Measurements from ENCODE around the gene MPPE1.
"Not testable (repeated sequence)": the region's sequence is repeated elsewhere in the genome, so short reads cannot be mapped to it uniquely, and the experiment has no call there.

Gene MPPE1

DNA sequence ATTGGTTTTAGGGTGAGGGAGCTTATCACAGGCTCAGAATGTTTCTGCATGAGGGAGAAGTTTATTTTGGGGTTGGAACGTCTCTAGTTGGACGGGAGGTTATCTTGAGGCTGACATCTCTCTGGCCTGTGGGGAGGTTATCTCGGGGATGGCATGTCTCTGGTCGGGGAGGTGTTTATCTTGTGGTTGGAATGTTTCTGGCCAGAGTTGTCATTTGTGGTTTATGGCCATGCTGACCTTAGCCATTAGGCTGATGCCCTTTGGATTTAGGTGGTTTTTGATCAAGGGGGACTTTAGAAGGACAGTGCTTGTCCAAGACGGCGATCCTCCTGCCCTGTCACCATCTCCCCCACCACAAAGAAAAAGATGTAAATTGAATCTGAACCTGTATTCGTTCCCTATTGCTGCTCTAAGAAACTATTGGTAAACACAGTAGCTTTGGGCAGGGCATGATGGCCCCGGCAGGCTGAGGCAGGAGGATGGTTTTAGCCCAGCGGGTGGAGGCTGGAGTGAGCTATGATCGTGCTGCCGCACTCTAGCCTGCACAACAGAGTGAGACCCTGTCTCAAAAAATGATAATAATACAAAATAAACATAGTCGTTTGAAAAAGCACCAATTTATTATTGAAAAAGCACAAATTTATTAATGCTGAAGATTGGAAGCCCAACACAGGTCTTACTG, 17.8 kb upstream of the MPPE1 start:
- DNase-seq (ENCODE audit: low read depth, low spot score): no peak

DNA sequence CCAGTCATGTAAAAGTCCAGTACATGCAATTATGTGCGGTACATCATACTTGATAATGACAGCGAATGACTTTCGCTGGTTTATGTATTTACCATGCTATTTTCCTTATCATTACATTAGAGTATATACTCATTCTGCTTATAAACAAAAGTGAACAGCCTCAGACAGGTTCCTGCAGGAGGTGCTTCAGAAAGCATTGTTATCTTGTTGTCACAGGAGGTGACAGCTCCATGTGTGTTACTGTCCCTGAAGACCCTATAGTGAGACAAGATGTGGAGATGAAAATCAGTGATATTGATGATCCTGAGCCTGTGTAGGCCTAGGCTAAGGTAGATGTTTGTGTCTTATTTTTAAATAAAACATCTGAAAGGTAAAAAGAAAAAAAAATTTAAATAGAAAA, 15.3 kb upstream of the MPPE1 start:
- no peak for DNase-seq (ENCODE audit: low read depth, low spot score)

DNA sequence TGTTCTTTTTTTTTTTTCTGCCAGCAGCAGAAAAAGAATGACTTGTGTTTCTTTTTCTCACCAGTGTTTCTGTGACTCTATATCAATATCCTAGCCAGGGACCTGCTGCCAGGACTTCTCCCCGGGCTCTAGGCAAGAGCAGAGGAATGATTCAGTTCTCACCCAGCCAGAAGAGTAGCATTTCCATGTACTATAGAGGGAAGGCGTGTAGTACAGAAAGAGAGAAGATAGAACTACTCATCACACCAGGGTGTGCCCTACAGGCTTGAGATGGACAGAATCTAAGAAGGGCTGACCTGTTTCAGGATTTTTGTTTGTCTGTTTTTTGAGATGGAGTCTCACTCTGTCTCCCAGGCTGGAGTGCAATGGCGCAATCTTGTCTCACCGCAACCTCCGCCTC, 11.4 kb upstream of the MPPE1 start:
- not testable (repeated sequence) for DNase-seq (ENCODE audit: low read depth, low spot score)

DNA sequence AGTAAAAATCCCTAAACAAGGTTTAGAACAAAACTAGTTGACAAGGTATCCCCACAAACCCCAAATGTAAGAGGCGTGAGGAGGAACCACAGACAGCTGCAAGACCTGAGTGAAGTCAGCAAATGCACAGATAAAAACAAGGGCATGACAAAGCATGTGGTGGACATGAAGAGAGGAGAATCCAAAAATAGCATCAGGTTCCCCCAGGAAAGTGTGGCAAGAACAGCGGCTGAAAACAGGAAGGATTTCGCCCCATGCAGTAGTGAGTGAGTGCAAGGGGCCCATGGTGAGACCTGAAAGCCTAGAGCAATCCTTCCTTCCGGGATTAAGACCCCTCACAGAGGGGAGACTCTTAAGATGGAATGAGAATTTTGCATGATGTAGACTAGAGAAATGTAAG, 8.8 kb upstream of the MPPE1 start:
- DNase-seq (ENCODE audit: low read depth, low spot score): not testable (repeated sequence)

DNA sequence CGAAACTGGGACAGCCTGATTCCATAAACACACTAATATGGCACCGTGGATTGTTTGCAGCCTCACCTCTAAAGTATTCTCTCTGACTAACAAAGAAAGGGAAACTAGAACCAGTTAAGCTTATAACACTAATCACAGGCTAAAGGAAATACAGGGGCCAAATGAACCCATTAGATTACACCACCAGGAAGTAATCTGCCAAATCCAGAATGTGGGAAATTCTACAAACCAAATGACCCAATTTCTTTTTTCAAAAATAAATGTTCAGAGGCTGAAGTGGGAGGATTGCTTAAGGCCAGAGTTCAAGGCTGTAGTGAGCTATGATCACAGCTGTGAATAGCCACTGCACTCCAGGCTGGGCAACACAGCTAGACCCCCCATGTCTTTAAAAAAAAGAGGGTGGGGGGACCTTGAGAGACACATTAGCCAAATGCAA, 1.5 kb upstream of the MPPE1 start:
- no peak for DNase-seq (ENCODE audit: low read depth, low spot score)

DNA sequence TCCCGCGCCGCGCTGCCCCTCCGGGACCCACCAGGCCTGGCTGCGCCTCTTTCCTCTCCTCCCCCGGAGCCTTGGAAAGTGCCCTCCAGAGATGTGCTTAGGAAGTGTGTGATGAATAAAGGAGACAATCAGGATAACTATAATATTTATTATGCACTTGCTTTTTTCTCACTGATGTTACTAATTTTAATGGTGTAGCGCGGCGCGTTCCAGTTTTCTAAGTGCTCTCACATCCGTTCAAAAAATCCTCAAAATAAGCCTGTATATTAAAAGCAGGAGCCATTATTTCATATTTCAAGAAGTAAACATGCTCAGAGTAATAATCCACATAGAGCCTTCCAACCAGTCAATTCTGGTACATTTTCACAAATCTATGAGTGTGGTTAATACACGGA, 941 bp upstream of the MPPE1 start:
- no peak for DNase-seq (ENCODE audit: low read depth, low spot score)

DNA sequence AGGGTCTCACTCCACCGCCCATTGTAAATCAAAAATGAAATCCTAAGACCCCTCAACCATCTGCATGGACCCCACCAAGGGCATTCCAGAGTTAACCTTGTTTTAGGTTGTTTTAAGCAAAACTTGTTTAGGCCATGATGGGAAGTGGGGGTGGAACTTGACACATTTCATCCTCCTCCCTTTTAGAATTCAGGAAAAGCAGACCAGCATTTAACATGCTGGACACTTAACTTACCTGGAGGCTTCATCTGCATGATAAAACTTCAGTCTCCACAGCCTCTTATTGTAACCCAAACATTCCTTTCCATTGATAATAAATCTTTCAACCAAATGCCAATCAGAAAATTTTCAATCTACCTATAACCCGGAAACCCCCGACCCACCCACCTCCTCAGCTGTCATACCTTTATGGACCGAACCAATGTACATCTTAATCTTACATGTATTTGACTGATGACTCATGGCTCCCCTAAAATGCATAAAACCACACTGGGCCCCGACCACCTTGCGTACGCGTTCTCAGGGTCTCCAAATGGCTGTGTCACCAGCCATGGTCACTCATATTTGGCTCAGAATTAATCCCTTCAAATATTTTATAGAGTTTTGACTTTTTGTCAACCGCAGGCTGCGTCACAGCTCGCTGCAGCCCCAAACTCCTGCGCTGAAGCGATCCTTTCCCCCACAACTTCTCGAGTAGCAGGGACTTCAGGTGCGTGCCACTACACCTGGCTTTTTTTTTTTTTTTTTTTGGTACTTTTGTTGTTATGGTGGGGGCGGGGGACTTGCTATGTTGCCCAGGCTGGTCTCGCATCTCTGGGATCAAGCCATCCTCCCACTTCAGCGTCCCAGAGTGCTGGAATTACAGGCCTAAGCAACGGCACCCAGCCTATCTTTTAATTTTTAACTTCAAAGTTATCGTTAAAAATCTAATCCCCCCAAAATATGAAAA, 917 bp downstream of the MPPE1 start:
- DNase-seq (ENCODE audit: low read depth, low spot score): no peak

DNA sequence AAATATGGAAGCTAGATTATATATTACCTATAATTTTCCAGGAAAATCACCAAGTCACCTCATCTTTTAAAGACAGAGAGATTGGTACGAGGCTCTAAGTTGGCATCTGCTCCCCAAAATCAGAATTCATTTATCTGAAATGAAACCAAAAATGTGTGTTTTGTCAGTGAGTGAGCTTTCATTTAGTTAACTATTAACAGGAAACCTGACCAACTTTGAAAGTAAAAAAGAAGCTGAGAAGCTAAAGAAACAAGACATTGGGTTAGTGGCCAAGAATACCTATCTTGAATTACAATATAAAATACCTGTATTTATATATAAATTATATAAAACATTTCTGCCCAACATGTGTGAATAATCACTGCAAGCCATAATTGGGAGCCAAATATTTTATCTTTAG, 1.9 kb downstream of the MPPE1 start:
- no peak for DNase-seq (ENCODE audit: low read depth, low spot score)

DNA sequence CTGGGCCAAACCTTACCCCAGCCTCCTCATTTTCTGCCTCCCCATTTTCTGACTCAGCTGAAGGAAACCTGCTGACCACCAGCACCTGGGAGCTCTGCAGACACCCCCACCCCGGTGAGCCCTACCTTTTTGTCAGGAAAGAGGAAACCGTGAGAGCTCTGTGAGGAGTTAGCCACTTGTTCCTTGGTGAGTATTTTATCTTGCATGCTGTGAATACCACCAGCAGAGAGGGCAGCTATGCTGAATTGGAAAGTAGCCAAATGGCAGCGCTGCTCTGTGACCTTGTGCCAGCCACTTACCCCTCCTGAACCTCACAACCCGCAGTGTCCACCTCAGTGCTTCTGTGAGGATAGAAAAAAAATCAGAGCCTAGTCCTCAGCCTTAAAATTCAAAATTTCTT, 2.5 kb downstream of the MPPE1 start:
- DNase-seq (ENCODE audit: low read depth, low spot score): no peak

DNA sequence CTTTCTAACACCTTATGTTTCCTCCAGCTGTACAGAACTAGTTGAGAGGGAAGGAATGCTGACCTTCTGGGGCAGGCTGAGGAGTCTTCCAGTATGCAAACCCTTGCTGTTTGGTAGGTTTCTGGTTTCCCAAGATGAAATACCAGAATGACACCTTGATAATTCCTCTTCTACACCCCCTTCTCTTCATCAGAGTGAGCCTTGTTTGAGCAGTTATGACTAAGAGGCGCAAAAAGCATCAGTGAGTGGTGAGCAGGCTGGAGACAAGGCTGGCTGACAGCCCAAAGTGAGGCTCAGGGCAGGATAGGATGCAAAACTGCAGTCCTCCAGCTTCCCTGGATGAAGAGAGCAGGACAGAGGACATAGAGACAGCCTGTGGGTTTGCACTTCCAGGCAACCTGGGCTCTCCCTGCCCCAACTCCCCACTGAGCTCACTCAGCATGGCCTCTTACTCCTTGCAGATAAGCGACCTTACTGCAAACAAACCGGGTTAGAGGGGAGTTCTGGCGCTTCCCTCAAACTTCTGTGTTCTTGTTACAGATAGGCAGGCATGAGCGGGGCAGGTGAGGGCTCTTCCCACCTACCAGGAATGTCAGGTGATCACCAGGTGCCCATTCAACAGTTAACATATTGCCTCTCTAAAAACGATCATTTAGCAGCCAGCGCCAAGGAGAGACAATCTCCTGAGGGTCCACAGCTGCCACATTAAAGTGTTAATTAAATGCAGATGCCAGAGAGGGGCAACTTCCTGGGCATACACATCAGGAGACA, 5.4 kb downstream of the MPPE1 start:
- DNase-seq (ENCODE audit: low read depth, low spot score): no peak

DNA sequence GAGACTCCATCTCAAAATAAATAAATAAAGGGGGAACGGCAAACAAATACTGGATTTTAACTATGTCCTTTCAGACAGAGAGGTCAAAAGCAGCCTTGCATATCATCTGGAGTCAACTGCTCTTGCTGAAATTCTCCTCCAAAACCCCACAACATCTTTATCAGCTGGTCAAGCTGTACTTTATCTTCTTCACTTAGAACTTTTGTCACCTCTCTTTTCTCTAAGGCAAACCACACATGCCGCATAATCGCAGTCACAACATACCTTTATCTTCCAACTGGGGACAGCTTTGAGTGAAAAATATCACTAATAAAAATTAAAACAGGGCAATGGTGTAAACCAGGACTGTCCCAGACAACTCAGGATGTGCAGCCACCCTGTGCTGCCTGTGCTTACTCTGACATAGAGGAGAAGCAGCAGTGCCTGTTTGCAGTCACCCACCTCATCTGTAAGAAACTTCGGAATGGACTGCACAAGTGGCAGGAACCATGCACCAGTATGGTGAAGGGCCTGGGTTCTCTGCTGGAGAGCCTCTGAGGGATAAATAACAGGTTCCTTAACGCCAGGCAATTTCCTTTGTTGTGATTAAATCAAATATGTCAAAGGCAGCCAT, 6.2 kb downstream of the MPPE1 start:
- no peak for DNase-seq (ENCODE audit: low read depth, low spot score)

DNA sequence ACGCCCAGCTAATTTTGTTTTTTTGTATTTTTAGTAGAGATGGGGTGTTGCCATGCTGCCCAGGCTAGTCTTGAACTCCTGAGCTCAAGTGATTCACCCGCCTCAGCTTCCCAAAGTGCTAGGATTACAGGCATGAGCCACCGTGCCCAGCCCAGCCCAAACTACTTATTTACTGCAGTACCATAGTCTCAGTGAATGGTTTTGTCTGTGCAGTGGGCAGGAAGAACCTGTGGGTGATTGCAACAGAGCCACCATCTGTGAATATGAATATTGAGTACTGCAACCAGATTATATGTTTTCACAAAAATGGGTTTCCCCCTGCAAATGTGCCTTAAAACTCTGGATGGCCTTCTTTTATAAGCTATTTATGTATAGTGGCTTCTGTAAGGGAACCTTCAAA, 9.1 kb downstream of the MPPE1 start:
- no peak for DNase-seq (ENCODE audit: low read depth, low spot score)

DNA sequence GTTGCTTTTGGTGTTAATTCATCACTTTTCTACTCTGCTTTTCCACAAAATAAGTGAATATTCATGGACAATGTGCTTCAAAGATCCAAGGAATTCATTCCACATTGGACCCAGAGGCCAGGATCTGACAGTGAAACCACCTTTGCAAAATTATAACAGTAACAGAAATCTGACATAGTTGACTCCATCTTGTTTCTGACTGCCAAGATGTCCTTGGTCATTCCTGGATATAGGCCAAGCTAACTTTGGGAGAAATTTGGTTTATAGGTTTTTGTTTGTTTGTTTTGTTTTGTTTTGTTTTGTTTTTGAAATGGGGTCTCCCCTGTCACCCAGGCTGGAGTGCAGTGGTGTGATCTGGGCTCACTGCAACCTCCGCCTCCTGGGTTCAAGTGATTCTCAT, 10.3 kb downstream of the MPPE1 start:
- no peak for DNase-seq (ENCODE audit: low read depth, low spot score)

DNA sequence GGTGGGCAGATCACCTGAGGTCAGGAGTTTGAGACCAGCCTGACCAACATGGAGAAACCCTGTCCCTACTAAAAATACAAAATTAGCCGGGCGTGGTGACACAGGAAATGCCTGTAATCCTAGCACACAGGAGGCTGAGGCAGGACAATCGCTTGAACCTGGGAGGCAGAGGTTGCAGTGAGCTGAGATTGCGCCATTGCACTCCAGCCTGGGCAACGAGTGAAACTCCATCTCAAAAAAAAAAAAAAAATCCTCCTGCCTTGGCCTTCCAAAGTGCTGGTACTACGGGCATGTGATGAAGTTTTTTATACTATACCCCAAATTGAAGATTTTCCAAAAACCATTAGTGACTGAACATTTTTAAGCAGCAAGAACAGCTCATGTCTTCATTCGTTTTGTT, 15.7 kb downstream of the MPPE1 start:
- DNase-seq (ENCODE audit: low read depth, low spot score): not testable (repeated sequence)

DNA sequence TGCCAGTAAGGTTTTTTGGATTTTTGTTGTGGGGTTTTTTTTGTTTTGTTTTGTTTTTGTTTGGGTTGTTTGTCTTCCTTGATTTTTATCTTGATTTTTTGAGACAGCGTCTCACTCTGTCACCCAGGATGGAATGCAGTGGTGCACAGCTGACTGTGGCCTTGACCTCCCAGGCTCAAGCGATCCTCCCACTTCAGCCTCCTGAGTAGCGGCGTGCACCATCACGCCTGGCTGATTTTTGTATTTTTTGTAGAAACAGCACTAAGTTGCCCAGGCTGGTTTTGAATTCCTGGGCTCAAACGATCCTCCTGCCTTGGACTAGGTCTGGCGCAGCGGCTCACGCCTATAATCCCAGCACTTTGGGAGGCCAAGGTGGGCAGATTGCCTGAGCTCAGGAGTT, 16.4 kb downstream of the MPPE1 start:
- no peak for DNase-seq (ENCODE audit: low read depth, low spot score)

DNA sequence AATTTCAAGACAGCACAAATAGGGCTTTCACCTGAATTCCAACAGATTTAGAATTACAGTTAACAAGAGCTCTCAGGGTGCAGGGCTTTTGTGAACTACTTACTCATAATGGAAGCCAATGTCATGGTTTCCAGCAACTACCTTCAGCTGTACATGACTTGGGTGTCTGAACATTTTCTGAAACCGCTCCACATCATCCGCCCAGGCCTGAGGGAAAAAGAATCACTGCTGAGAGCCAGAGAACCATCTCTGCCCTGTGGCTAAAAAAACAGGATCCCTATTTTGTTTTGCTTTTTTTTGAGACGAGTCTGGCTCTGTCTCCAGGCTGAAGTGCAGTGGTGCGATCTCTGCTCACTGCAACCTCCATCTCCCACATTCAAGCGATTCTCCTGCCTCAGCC, 18.8 kb downstream of the MPPE1 start:
- DNase-seq (ENCODE audit: low read depth, low spot score): no peak

DNA sequence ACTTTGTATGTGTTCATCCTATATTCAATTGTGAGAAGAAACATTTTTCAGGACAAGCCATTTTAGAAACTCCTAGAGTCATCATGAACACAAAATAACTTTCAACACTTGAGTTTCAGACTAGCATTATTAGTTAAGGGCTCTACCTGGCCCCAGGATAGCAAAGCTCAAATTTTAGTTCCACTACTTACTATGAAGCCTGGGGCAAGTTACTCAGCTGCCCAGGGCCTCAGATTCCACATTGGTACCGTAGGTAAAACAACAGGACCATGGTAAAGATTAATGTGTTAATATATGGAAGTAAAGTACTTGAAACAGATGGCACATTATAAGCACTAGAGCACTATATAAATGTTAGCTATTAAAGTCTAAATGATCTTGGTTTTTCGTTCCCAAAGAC, 19.4 kb downstream of the MPPE1 start:
- no peak for DNase-seq (ENCODE audit: low read depth, low spot score)

DNA sequence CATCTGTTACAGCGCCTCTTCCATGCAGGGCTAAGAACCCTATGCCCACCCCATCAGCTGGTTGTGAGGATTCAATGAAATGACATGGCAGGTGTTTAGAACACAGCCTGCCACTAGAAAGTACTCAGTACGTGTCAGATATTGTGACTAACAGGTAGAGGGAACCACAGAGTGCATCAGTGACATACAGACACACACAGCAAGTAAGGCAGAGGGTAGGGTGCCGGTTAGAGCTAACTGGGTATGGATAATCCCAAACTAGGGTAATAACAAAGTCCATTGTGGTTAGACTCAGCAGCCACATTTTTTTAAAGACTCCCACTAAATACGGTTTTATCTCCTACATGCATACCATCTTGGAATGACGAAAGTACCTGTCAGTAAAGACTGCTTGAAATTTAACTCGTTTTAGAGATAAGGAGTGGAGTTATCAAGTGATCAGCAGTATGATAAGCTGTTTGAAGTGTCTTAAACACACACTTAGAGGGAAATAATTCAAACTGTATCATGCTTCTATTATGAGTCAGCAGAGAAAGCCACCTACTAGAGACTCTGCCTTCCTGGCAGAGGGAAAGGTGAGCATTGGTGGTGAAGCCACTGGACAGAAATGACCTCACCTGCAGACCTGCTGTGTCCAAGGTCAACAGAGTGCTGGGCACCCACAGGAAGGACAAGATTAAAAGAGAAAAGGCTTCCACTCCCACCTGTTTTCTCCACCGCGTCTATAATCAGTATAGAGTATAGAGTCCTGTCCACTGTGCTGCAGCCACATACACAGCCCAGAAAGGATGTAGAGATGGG, 20.6 kb downstream of the MPPE1 start:
- no peak for DNase-seq (ENCODE audit: low read depth, low spot score)

DNA sequence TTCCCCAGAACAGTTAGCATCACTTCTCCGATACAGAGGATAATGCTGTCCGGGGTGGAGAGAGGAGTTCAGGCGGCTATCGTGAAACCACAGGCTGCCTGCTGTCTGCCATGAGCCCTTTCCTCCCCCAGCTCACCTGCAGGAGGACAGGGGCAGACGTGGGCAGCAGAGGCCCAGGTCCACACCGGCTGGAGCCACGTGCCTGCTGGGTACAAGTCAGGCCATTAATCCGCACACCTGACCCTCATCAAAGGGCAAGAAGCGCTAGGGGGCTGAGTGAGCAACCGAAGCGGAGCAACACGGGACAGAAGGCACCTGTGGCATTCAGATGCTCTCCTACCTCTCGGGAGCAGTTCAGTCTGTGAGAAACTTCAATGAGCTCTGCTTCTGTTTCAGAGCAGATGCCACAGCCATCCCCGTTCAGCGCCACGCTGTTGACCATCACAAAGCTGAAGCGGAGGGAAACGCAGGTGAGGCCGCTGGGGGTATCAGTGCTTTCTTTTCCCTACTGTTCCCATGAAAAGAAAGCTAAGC, 21.5 kb downstream of the MPPE1 start:
- DNase-seq (ENCODE audit: low read depth, low spot score): no peak

DNA sequence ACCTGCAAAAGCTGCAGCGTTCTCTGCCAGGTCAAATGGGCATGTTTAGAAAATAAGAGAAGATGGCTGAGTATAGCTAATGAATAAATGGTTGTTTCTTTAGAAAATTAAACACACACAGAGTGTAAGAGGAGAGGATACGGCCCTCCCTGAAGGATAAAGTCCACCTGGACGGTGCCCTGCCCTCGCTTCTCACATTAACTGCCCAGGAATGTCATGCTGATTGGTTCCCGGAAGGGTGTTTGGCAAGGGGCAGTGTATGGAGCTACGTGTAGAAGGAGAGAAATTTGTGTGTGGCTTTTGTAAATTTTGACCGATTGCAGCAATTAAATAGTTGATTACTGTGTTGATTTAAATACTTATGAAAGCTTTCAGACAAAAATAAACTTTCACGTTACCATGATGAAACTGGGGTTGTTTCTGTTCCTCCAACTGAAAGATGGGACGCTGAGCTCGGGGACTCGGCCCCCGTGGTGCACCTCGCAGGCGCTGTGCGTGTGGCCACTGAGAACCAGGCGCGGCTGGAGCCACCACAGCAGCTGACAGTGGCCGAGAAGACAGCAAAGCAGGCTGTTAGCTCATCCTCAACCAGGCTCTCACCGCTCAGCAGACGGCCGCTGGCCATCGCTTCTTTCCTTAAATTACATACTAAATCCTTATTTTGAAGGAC, 22.7 kb downstream of the MPPE1 start:
- no peak for DNase-seq (ENCODE audit: low read depth, low spot score)
